ENCODE data around the gene ARHGAP6. TPM values are rescaled to one million over a fixed set of nuclear protein-coding genes. Genes with fewer than 3 reads are reported as not detected.
"Not testable (repeated sequence)": the region's sequence is repeated elsewhere in the genome, so short reads cannot be mapped to it uniquely, and the experiment has no call there.

ARHGAP6 gene
- total and polyA plus RNA-seq, 2 experiments from 2014 or later: 0.26 to 0.59 TPM

- TF ChIP-seq ETS1 (IDR thresholded peaks at IDR 0.05) (no peak), ZNF114 (CRISPR knock-in tag; IDR thresholded peaks at IDR 0.05) (no peak)
These were observed 46.3 kb downstream of the ARHGAP6 start (continued) for GRCh38 chrX:11619441-11619840.

- H3K4me3 Mint-ChIP-seq; H3K27me3 Mint-ChIP-seq (ENCODE audit: insufficient read depth, low read depth, poor library complexity); H3K36me3 Mint-ChIP-seq (ENCODE audit: low read depth); H3K27ac ChIP-seq (ENCODE audit: low read depth); H3K4me2 ChIP-seq; H2AFZ ChIP-seq; H3F3A ChIP-seq (replicated peaks; ENCODE audit: low read depth); H3K4me3 ChIP-seq; H3K4me1 Mint-ChIP-seq; H3K4me1 ChIP-seq (ENCODE audit: insufficient read depth); H3K27ac Mint-ChIP-seq; H3K36me3 ChIP-seq (ENCODE audit: insufficient read depth); ATAC-seq; H3K79me2 ChIP-seq (replicated peaks; ENCODE audit: insufficient read depth); H3K9me3 Mint-ChIP-seq; H3K27me3 ChIP-seq (ENCODE audit: insufficient read depth); H3K9me2 ChIP-seq (ENCODE audit: insufficient read depth); H4K20me1 ChIP-seq (replicated peaks; ENCODE audit: insufficient read depth); DNase-seq (ENCODE audit: low spot score): not testable (repeated sequence)
These were observed 51.5 kb downstream of the ARHGAP6 start for GRCh38 chrX:11614253-11614652.

- no peaks in the 10 kb centered on the region for H4K20me1 ChIP-seq (replicated peaks; ENCODE audit: insufficient read depth)
- H2AFZ ChIP-seq: no peak overlapping the region
- Mint-ChIP-seq H3K27ac (no peak overlapping the region), H3K36me3 (ENCODE audit: low read depth) (no peaks in the 10 kb centered on the region), H3K4me1 (no peaks in the 10 kb centered on the region), H3K27me3 (ENCODE audit: insufficient read depth, low read depth, poor library complexity) (peaks cover 1% of the 10 kb centered on the region), H3K4me3 (no peak overlapping the region), H3K9me3 (no peaks in the 10 kb centered on the region)
- no peaks in the 10 kb centered on the region for H3K79me2 ChIP-seq (replicated peaks; ENCODE audit: insufficient read depth)
- no peak overlapping the region for H3K27ac ChIP-seq (ENCODE audit: low read depth)
- no peak overlapping the region for H3K4me2 ChIP-seq
- ATAC-seq (no peak), DNase-seq (ENCODE audit: low spot score) (no peak)
- H3F3A ChIP-seq (replicated peaks; ENCODE audit: low read depth): no peaks in the 10 kb centered on the region
- H3K36me3 ChIP-seq (ENCODE audit: insufficient read depth): no peaks in the 10 kb centered on the region
- H3K4me1 ChIP-seq (ENCODE audit: insufficient read depth): no peaks in the 10 kb centered on the region
- no peaks in the 10 kb centered on the region for H3K9me2 ChIP-seq (ENCODE audit: insufficient read depth)
- no peaks in the 10 kb centered on the region for H3K27me3 ChIP-seq (ENCODE audit: insufficient read depth)
- no peak overlapping the region for H3K4me3 ChIP-seq
- TF ChIP-seq EZH2phosphoT487 (IDR thresholded peaks at IDR 0.05; ENCODE audit: unreplicated experiment) (no peak), STAT1 (IDR thresholded peaks at IDR 0.05; ENCODE audit: unreplicated experiment) (no peak), ETS1 (IDR thresholded peaks at IDR 0.05) (no peak), JUNB (IDR thresholded peaks at IDR 0.05; ENCODE audit: unreplicated experiment) (no peak), ZNF331 (CRISPR knock-in tag; IDR thresholded peaks at IDR 0.05; ENCODE audit: low read depth) (no peak), POLR2AphosphoS5 (IDR thresholded peaks at IDR 0.05; ENCODE audit: low read depth) (no peak), EZH2 (IDR thresholded peaks at IDR 0.05; ENCODE audit: low read depth, unreplicated experiment) (no peak), REST (IDR thresholded peaks at IDR 0.05; ENCODE audit: unreplicated experiment) (no peak)
These were observed 53.8 kb downstream of the ARHGAP6 start for GRCh38 chrX:11611965-11612364.
